ENCODE data around the gene FADS3.

FADS3 gene

DNA sequence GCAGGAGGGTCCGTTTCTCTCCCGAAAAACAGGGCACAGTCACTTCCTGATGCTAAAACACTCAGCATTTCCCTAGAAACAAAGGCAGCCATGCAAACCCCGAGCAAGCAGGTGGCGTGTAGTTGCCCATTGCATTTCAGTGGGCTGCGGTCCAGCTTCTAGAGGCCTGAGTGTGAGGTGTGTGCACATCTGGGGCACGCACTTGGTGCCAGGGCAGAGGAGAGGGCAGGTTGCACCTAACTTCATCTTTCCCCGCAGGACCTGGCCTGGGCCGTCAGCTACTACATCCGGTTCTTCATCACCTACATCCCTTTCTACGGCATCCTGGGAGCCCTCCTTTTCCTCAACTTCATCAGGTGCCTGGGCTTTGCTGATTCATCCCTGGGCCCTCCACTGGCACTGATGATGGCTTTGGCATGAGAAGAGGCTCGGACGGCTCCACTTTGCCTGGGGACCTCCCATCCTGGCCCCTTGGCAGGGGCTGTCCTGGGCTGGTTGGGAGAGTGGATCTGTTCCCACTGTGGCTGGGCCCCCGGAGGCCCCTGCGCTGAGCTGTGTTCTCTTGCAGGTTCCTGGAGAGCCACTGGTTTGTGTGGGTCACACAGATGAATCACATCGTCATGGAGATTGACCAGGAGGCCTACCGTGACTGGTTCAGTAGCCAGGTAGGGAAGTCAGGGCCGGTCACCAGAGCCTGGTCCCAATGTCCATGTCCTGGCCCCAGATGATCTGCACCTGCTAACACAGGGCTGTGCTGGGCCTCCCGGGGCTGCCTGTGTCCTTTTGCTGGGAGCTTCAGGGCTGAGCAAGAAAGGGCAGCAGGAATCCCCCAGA, 28.4 kb downstream of the FADS3 start:
- no peaks in the 10 kb centered on the region for H3K27me3 ChIP-seq (replicated peaks)
- peaks cover 62% of the 10 kb centered on the region for H3K36me3 ChIP-seq (replicated peaks)
- in situ Hi-C loops (cut with HindIII; ENCODE audit: low pct_ligation_motif_present, low sequenced_read_pairs), result no loop called here
- H3K27ac ChIP-seq, result no peak overlapping the region
- no peak overlapping the region for H3K4me3 ChIP-seq (ENCODE audit: low read depth, low read length)
- no peak for DNase-seq
- TF ChIP-seq, protein P1, sequence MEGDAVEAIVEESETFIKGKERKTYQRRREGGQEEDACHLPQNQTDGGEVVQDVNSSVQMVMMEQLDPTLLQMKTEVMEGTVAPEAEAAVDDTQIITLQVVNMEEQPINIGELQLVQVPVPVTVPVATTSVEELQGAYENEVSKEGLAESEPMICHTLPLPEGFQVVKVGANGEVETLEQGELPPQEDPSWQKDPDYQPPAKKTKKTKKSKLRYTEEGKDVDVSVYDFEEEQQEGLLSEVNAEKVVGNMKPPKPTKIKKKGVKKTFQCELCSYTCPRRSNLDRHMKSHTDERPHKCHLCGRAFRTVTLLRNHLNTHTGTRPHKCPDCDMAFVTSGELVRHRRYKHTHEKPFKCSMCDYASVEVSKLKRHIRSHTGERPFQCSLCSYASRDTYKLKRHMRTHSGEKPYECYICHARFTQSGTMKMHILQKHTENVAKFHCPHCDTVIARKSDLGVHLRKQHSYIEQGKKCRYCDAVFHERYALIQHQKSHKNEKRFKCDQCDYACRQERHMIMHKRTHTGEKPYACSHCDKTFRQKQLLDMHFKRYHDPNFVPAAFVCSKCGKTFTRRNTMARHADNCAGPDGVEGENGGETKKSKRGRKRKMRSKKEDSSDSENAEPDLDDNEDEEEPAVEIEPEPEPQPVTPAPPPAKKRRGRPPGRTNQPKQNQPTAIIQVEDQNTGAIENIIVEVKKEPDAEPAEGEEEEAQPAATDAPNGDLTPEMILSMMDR (IDR thresholded peaks at IDR 0.05; ENCODE audit: low read depth, low read length, missing control alignments), result no peak

DNA sequence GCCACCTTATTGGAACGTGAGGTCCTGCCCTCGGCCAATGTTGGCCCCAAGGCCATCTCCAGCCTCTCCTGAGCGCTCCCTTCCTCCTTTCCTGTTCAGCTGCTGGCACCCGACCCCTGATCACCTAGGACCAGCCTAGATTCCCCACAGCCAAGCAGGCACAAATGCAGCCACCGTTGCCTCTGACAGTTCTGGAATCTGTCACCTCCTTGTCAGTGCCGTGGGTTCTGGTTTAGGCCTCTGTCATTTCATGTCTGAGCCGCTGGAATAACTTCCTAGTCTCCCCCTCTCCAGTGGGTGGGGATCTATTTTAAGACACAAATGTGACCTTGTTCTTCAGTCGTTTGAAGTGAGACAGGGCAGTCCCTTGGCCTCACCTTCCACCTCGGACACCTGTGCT, 29.7 kb downstream of the FADS3 start:
- no peak for DNase-seq
- in situ Hi-C loops (cut with HindIII; ENCODE audit: low pct_ligation_motif_present, low sequenced_read_pairs), result no loop called here
- no peak overlapping the region for H3K27ac ChIP-seq
- H3K4me3 ChIP-seq (ENCODE audit: low read depth, low read length), result no peak overlapping the region
- H3K36me3 ChIP-seq (replicated peaks), result peaks cover 74% of the 10 kb centered on the region
- no peaks in the 10 kb centered on the region for H3K27me3 ChIP-seq (replicated peaks)
- TF ChIP-seq, protein P1 (IDR thresholded peaks at IDR 0.05; ENCODE audit: low read depth, low read length, missing control alignments), result no peak

DNA sequence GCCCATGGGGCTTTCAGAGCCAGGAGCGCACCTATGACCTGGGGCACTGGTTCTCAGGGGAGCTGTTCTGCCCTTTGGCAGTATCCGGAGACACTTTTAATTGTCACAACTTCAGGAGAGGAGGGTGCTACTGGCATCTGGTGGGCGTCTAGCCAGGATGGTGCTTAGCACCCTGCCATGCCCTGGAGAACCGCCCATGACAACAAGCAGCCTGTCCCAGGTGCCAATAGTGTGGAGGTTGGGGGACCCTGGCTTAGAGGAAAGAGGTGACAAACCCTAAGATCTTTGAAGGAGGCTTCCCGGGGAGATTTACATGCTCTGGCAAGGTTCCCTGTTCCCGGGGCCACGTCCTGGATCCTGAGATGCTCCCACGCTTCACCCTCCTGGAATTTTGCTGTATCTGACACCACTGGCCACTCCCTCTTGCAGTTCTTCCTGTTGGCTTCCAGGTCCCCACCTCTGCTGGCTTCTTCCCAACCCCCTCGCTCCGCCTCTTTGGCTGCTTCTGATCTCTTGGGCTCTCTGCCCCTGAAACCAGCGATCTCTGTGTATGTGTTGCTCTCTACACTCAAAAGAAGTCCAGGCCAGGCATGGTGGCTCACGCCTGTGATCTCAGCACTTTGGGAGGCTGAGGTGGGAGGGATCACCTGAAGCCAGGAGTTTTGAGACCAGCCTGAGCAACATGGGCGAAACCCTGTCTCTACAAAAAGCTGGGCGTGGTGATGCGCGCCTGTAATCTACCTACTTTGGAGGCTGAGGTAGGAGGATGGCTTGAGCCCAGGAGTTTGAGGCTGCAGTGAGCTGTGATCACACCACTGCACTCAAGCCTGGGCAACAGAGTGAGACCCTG, 31.1 kb downstream of the FADS3 start:
- Histone ChIP-seq H3K4me3 (ENCODE audit: low read depth, low read length) (no peak overlapping the region), H3K27ac (no peak overlapping the region), H3K36me3 (replicated peaks) (peaks cover 75% of the 10 kb centered on the region), H3K27me3 (replicated peaks) (no peaks in the 10 kb centered on the region)
- in situ Hi-C loops (cut with HindIII; ENCODE audit: low pct_ligation_motif_present, low sequenced_read_pairs), result no loop called here
- TF ChIP-seq, protein P1 (IDR thresholded peaks at IDR 0.05; ENCODE audit: low read depth, low read length, missing control alignments), result no peak
- DNase-seq, result no peak

DNA sequence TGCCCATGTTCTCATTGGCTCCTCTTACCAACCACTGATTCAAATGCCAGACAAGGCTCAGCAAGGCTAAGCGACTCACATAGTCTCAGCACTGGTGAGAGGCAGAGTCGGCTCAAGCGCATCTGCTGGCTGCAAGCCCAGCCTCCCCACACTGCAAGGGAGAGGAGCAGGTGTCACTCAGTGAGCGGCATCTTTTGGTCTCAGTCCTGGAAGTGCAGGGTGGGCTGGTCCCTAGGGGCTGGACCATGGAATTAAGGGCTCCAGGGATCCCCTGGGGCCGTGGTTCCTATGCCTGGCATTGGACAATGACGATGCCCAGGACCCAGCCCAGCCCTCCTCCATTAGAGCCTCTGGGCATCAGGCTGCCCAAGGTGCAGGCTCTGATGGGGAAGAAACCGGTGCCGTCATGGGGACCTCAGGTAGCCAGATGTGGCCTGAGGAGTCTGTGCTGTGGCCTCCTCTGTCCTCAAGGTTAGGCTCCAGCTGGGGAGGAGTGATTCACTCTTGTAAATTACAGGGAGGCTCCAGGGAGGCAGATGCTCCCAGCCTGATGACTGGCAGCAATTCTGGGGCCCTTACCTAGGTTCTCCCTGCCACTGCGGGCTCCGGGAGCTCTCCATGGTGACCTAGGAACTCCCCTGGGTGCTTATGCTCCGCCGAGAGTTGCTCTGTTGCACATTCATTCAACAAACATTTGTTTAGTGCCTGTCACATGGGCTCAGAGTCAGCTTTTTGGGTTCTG, 35.2 kb downstream of the FADS3 start:
- DNase-seq, result no peak
- Histone ChIP-seq H3K4me3 (ENCODE audit: low read depth, low read length) (no peak overlapping the region), H3K27ac (no peak overlapping the region), H3K27me3 (replicated peaks) (no peaks in the 10 kb centered on the region), H3K36me3 (replicated peaks) (peaks cover 76% of the 10 kb centered on the region)
- in situ Hi-C loops (cut with HindIII; ENCODE audit: low pct_ligation_motif_present, low sequenced_read_pairs), result no loop called here
- TF ChIP-seq, protein P1 (IDR thresholded peaks at IDR 0.05; ENCODE audit: low read depth, low read length, missing control alignments), result no peak

DNA sequence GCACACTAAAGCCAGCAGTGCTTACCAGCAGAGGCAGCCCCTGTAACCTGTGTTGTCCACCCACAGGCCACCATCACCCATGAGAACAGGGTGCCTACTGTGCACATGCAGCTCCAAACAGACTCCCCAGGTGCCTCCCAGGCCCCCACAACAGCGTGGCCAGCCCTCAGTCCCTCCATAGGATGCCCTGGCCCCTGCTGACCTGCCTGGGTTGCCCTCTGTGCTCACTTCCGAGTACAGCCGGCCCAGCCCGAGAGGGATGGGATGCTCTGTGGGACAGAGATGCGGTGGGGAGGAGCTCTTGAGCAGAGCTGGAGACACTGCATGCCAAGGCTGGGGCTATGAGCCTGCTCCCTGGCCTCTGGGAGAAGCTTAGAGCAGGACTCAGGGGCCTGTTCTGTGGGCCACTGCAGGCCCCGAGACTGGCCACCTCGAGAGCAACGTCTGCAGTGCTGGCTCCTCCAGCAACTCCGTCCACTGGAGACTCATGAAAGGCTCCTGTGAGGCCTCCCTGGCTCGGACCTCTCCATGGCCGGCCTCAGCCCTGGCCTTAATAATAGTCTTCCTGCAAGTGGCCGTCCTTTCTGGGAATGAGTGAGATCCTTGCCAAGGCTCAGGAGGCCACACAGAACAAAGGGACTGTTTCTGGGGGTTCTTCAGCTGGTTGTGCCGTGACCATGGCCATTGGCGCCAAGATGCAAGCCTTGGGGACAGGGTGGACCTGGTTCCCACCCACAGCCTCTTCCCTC, 36.2 kb downstream of the FADS3 start:
- peaks cover 80% of the 10 kb centered on the region for H3K36me3 ChIP-seq (replicated peaks)
- no peak overlapping the region for H3K4me3 ChIP-seq (ENCODE audit: low read depth, low read length)
- in situ Hi-C loops (cut with HindIII; ENCODE audit: low pct_ligation_motif_present, low sequenced_read_pairs), result no loop called here
- H3K27me3 ChIP-seq (replicated peaks), result no peaks in the 10 kb centered on the region
- TF ChIP-seq, protein P1 (IDR thresholded peaks at IDR 0.05; ENCODE audit: low read depth, low read length, missing control alignments), result no peak
- no peak overlapping the region for H3K27ac ChIP-seq
- DNase-seq, result no peak
